ENCODE data around the gene GPC5.

The GPC5 gene

DNA sequence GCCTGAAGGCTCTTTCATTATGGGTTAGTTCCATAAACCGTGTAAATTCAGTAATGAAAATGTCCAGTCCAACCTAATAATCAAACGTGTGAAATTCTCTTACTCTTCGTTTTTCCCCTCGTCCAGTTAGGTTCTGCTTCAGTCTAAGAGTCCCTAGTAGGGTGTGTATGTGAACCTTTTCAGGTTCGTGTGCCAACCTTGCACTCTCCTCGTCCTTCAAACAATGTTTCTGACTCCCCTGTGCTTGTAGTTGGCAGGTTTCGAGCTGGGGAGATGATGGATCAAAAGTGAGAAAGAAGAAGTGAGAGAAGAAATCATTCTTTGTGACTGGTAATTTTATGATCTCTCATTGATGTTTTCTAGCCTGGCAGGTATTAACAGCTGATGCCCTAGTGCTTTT is 366.1 kb downstream of the GPC5 start:
- H2BK15ac ChIP-seq (replicated peaks; ENCODE audit: low read depth) = no peak overlapping the region
- no peak for DNase-seq
- no peak overlapping the region for H3K9ac ChIP-seq (ENCODE audit: low read length)
- H3K79me2 ChIP-seq (ENCODE audit: control insufficient read depth, insufficient read depth, low read length) = no peaks in the 10 kb centered on the region
- no peak overlapping the region for H3K4me3 ChIP-seq (ENCODE audit: low read length)
- peak overlapping the region; percentile 25 for H3K18ac ChIP-seq (ENCODE audit: low read length)
- H2BK5ac ChIP-seq (ENCODE audit: low read length) = no peak overlapping the region
- H3K4me2 ChIP-seq (ENCODE audit: low read length) = no peak overlapping the region
- H3K23ac ChIP-seq (ENCODE audit: low read length) = no peak overlapping the region
- H2BK120ac ChIP-seq (ENCODE audit: low read depth, low read length) = no peak overlapping the region
- H4K8ac ChIP-seq (ENCODE audit: low read depth, low read length) = no peak overlapping the region
- no peak overlapping the region for H4K5ac ChIP-seq (ENCODE audit: low read length)
- no peaks in the 10 kb centered on the region for H3K36me3 ChIP-seq (ENCODE audit: control insufficient read depth, insufficient read depth, low read length)
- H2AK5ac ChIP-seq (ENCODE audit: low read length) = no peak overlapping the region
- WGBS (ENCODE audit: extremely low coverage, insufficient coverage, low lambda C conversion rate) = no CpG with 5 or more reads among the region's 7 CpGs
- H3K56ac ChIP-seq (ENCODE audit: low read length) = no peak overlapping the region
- H3K4ac ChIP-seq (ENCODE audit: low read depth, low read length) = no peak overlapping the region
- H3K27ac ChIP-seq (ENCODE audit: low read depth, low read length) = peak overlapping the region; percentile 17
- H3K27me3 ChIP-seq (ENCODE audit: insufficient read depth, low read length, poor library complexity) = no peaks in the 10 kb centered on the region
- no peaks in the 10 kb centered on the region for H3K79me1 ChIP-seq (ENCODE audit: low read length)
- no peaks in the 10 kb centered on the region for H3K4me1 ChIP-seq (ENCODE audit: control insufficient read depth, low read depth, low read length)

DNA sequence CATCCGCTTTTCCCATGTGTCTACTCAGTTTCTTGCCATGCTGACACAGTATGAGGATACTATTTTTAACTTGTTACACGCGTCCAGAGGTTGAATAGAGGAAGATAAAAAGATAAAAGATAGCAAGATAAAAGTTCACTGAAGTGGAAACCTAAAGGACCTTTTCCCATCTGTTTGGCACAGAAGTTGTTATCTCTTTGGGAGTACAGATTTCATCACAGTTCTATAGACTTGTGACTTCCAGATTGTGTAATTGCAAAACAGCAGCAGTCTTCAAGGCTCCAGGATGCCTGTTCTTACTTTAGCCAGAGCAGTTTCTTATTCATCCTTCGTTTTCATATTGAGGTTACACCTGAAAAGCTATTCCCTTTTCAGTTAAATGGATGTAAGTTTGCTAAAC is 369.2 kb downstream of the GPC5 start:
- Histone ChIP-seq H4K8ac (ENCODE audit: low read depth, low read length) (no peak overlapping the region), H3K4me2 (ENCODE audit: low read length) (no peak overlapping the region), H3K79me1 (ENCODE audit: low read length) (no peaks in the 10 kb centered on the region), H2AK5ac (ENCODE audit: low read length) (no peak overlapping the region), H3K36me3 (ENCODE audit: control insufficient read depth, insufficient read depth, low read length) (no peaks in the 10 kb centered on the region), H3K4me1 (ENCODE audit: control insufficient read depth, low read depth, low read length) (no peaks in the 10 kb centered on the region), H3K27ac (ENCODE audit: low read depth, low read length) (no peak overlapping the region), H3K9ac (ENCODE audit: low read length) (no peak overlapping the region), H3K23ac (ENCODE audit: low read length) (no peak overlapping the region), H4K5ac (ENCODE audit: low read length) (no peak overlapping the region), H2BK5ac (ENCODE audit: low read length) (no peak overlapping the region), H3K18ac (ENCODE audit: low read length) (no peak overlapping the region), H3K79me2 (ENCODE audit: control insufficient read depth, insufficient read depth, low read length) (no peaks in the 10 kb centered on the region), H2BK15ac (replicated peaks; ENCODE audit: low read depth) (no peak overlapping the region), H3K56ac (ENCODE audit: low read length) (no peak overlapping the region), H2BK120ac (ENCODE audit: low read depth, low read length) (no peak overlapping the region), H3K27me3 (ENCODE audit: insufficient read depth, low read length, poor library complexity) (no peaks in the 10 kb centered on the region), H3K4ac (ENCODE audit: low read depth, low read length) (no peak overlapping the region), H3K4me3 (ENCODE audit: low read length) (no peak overlapping the region)
- WGBS (ENCODE audit: extremely low coverage, insufficient coverage, low lambda C conversion rate) = no CpG with 5 or more reads among the region's 4 CpGs
- peak; percentile 22 for DNase-seq

DNA sequence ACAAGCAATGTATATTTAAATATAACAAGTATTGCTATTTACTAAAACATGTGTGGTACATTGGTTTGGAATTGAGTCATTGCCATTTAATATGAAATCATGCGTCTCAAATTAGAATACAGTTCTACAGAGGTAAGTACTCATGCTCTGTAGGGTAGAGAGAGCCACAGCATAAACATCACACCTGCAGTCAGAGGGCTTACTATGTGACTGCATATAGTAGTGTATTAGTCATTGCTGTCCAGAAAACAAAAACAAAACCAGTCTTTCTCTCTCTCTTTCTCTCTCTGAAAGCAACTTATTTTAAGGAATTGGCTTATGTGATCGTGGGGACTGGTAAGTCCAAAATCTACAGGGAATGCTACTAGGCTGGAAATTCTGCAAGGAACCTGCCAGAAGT is 370.3 kb downstream of the GPC5 start:
- H3K79me2 ChIP-seq (ENCODE audit: control insufficient read depth, insufficient read depth, low read length) = no peaks in the 10 kb centered on the region
- no peak overlapping the region for H4K8ac ChIP-seq (ENCODE audit: low read depth, low read length)
- H3K27me3 ChIP-seq (ENCODE audit: insufficient read depth, low read length, poor library complexity) = no peaks in the 10 kb centered on the region
- no peak overlapping the region for H3K4ac ChIP-seq (ENCODE audit: low read depth, low read length)
- H2BK15ac ChIP-seq (replicated peaks; ENCODE audit: low read depth) = no peak overlapping the region
- no peak overlapping the region for H4K5ac ChIP-seq (ENCODE audit: low read length)
- no peak overlapping the region for H3K4me2 ChIP-seq (ENCODE audit: low read length)
- H2BK120ac ChIP-seq (ENCODE audit: low read depth, low read length) = no peak overlapping the region
- H3K36me3 ChIP-seq (ENCODE audit: control insufficient read depth, insufficient read depth, low read length) = no peaks in the 10 kb centered on the region
- DNase-seq = no peak
- H2AK5ac ChIP-seq (ENCODE audit: low read length) = no peak overlapping the region
- no peak overlapping the region for H3K4me3 ChIP-seq (ENCODE audit: low read length)
- WGBS (ENCODE audit: extremely low coverage, insufficient coverage, low lambda C conversion rate) = no CpG with 5 or more reads among the region's 2 CpGs
- H2BK5ac ChIP-seq (ENCODE audit: low read length) = no peak overlapping the region
- H3K56ac ChIP-seq (ENCODE audit: low read length) = no peak overlapping the region
- no peaks in the 10 kb centered on the region for H3K79me1 ChIP-seq (ENCODE audit: low read length)
- no peak overlapping the region for H3K9ac ChIP-seq (ENCODE audit: low read length)
- H3K27ac ChIP-seq (ENCODE audit: low read depth, low read length) = no peak overlapping the region
- no peaks in the 10 kb centered on the region for H3K4me1 ChIP-seq (ENCODE audit: control insufficient read depth, low read depth, low read length)
- H3K18ac ChIP-seq (ENCODE audit: low read length) = no peak overlapping the region
- H3K23ac ChIP-seq (ENCODE audit: low read length) = no peak overlapping the region

DNA sequence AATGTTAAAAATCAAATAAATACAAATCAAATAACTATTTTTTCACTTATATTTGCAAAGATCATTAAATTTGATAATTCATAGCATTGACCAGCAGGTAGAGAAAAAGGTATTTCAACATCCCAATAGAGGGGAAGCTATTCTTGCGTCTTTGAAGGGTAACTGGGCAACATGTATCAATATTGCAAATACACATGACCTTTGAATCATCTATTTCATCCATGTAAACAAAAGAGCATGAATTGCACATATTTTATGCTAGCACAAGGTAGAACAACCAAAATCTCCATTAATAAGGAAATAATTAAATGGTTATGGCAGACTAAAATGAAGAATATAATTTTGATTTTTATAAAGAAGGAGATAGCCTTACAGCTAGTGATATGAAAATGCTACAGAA is 372.8 kb downstream of the GPC5 start:
- Histone ChIP-seq H2AK5ac (ENCODE audit: low read length) (no peak overlapping the region), H3K18ac (ENCODE audit: low read length) (no peak overlapping the region), H3K27me3 (ENCODE audit: insufficient read depth, low read length, poor library complexity) (no peaks in the 10 kb centered on the region), H3K9ac (ENCODE audit: low read length) (no peak overlapping the region), H2BK5ac (ENCODE audit: low read length) (no peak overlapping the region), H4K8ac (ENCODE audit: low read depth, low read length) (no peak overlapping the region), H3K36me3 (ENCODE audit: control insufficient read depth, insufficient read depth, low read length) (no peaks in the 10 kb centered on the region), H3K79me1 (ENCODE audit: low read length) (no peaks in the 10 kb centered on the region), H2BK120ac (ENCODE audit: low read depth, low read length) (no peak overlapping the region), H4K5ac (ENCODE audit: low read length) (no peak overlapping the region), H3K4me3 (ENCODE audit: low read length) (no peak overlapping the region), H3K4ac (ENCODE audit: low read depth, low read length) (no peak overlapping the region), H3K23ac (ENCODE audit: low read length) (no peak overlapping the region), H3K4me1 (ENCODE audit: control insufficient read depth, low read depth, low read length) (peaks cover 6% of the 10 kb centered on the region), H3K56ac (ENCODE audit: low read length) (no peak overlapping the region), H3K4me2 (ENCODE audit: low read length) (no peak overlapping the region), H3K79me2 (ENCODE audit: control insufficient read depth, insufficient read depth, low read length) (no peaks in the 10 kb centered on the region), H2BK15ac (replicated peaks; ENCODE audit: low read depth) (no peak overlapping the region), H3K27ac (ENCODE audit: low read depth, low read length) (no peak overlapping the region)
- WGBS (ENCODE audit: extremely low coverage, insufficient coverage, low lambda C conversion rate) = no CpG with 5 or more reads among the region's 1 CpG
- DNase-seq = no peak

DNA sequence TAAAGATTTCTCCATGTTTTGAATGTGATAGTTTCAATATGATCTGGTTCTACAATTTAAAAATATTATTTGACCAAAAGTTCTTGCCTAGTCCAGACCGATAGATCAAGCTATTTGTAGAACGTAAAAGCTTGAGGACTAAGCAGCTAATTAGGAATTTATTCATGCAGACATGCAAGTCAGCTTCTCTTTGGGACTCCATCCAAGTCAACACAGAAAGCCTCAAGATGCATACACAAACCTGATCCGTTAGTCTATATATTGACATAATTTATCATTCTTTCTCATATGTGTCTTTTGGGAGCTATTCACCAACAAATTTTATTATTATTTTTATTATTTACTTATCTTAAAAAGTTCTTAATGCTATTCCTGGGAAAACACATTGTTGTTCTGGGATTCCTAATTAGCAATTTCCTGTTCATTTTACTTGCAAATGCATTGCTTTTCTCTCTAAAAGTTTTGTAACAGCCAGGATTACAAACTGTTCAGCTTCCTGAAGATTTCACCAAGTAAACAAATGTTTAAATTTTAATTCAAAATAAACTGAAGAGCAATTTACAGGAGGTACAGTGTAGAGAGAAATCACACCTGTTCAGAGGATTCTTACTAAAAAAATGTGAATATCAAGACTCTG is 375.3 kb downstream of the GPC5 start:
- H2AK5ac ChIP-seq (ENCODE audit: low read length) = no peak overlapping the region
- no CpG with 5 or more reads among the region's 3 CpGs for WGBS (ENCODE audit: extremely low coverage, insufficient coverage, low lambda C conversion rate)
- H4K8ac ChIP-seq (ENCODE audit: low read depth, low read length) = no peak overlapping the region
- H2BK15ac ChIP-seq (replicated peaks; ENCODE audit: low read depth) = no peak overlapping the region
- no peak overlapping the region for H3K4ac ChIP-seq (ENCODE audit: low read depth, low read length)
- H3K4me1 ChIP-seq (ENCODE audit: control insufficient read depth, low read depth, low read length) = peaks cover 6% of the 10 kb centered on the region
- H3K56ac ChIP-seq (ENCODE audit: low read length) = no peak overlapping the region
- DNase-seq = no peak
- no peaks in the 10 kb centered on the region for H3K79me1 ChIP-seq (ENCODE audit: low read length)
- no peak overlapping the region for H3K4me2 ChIP-seq (ENCODE audit: low read length)
- H3K79me2 ChIP-seq (ENCODE audit: control insufficient read depth, insufficient read depth, low read length) = no peaks in the 10 kb centered on the region
- no peak overlapping the region for H3K9ac ChIP-seq (ENCODE audit: low read length)
- no peak overlapping the region for H3K18ac ChIP-seq (ENCODE audit: low read length)
- no peak overlapping the region for H2BK5ac ChIP-seq (ENCODE audit: low read length)
- H3K23ac ChIP-seq (ENCODE audit: low read length) = no peak overlapping the region
- no peak overlapping the region for H3K27ac ChIP-seq (ENCODE audit: low read depth, low read length)
- no peaks in the 10 kb centered on the region for H3K36me3 ChIP-seq (ENCODE audit: control insufficient read depth, insufficient read depth, low read length)
- H4K5ac ChIP-seq (ENCODE audit: low read length) = no peak overlapping the region
- no peak overlapping the region for H2BK120ac ChIP-seq (ENCODE audit: low read depth, low read length)
- H3K4me3 ChIP-seq (ENCODE audit: low read length) = no peak overlapping the region
- no peaks in the 10 kb centered on the region for H3K27me3 ChIP-seq (ENCODE audit: insufficient read depth, low read length, poor library complexity)

DNA sequence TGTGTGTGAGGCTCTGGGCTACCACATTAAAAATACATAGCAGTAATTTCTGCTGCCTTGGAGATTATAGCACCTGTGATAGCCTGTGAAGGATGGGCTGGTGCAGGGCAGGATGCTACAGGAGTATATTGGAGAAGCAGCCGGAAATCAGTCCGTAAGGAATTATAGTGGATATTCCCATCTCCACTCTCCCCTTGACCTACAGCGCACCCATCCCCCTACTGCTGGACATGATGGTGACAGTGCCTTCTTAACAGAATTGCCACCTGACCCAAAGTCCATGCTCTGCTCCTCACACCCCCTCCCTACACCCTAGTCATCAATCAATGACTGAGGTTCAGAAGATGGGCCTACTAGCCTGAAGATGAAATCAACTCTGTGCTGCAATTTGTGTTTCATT is 376.0 kb downstream of the GPC5 start:
- Histone ChIP-seq H3K18ac (ENCODE audit: low read length) (no peak overlapping the region), H4K5ac (ENCODE audit: low read length) (no peak overlapping the region)
- WGBS (ENCODE audit: extremely low coverage, insufficient coverage, low lambda C conversion rate) = no CpG with 5 or more reads among the region's 3 CpGs

More for the DNA sequence above, 376.0 kb downstream of the GPC5 start:
- no peak for DNase-seq
- peaks cover 6% of the 10 kb centered on the region for H3K4me1 ChIP-seq (ENCODE audit: control insufficient read depth, low read depth, low read length)
- H3K9ac ChIP-seq (ENCODE audit: low read length) = no peak overlapping the region
- no peak overlapping the region for H3K4me3 ChIP-seq (ENCODE audit: low read length)
- H2BK120ac ChIP-seq (ENCODE audit: low read depth, low read length) = no peak overlapping the region
- no peaks in the 10 kb centered on the region for H3K79me2 ChIP-seq (ENCODE audit: control insufficient read depth, insufficient read depth, low read length)
- no peak overlapping the region for H2AK5ac ChIP-seq (ENCODE audit: low read length)
- H3K4me2 ChIP-seq (ENCODE audit: low read length) = no peak overlapping the region
- H2BK15ac ChIP-seq (replicated peaks; ENCODE audit: low read depth) = no peak overlapping the region
- H2BK5ac ChIP-seq (ENCODE audit: low read length) = no peak overlapping the region
- H3K23ac ChIP-seq (ENCODE audit: low read length) = peak overlapping the region; percentile 60
- no peak overlapping the region for H3K56ac ChIP-seq (ENCODE audit: low read length)
- H3K27ac ChIP-seq (ENCODE audit: low read depth, low read length) = no peak overlapping the region
- H3K4ac ChIP-seq (ENCODE audit: low read depth, low read length) = no peak overlapping the region
- H3K36me3 ChIP-seq (ENCODE audit: control insufficient read depth, insufficient read depth, low read length) = no peaks in the 10 kb centered on the region
- no peaks in the 10 kb centered on the region for H3K79me1 ChIP-seq (ENCODE audit: low read length)
- H3K27me3 ChIP-seq (ENCODE audit: insufficient read depth, low read length, poor library complexity) = no peaks in the 10 kb centered on the region
- no peak overlapping the region for H4K8ac ChIP-seq (ENCODE audit: low read depth, low read length)
